Esophagus muscularis mucosa (tissue), 4 donors: Measurements from ENCODE around the gene MAN1B1. TPM values are rescaled to one million over a fixed set of nuclear protein-coding genes. Genes with fewer than 3 reads are reported as not detected.
A peak's percentile ranks its signal among the peaks of the same experiment; 100 is the strongest.

ENCODE experiments used
- DNase-seq: peaks from one replicate; pipeline ENCODE4 v3.0.0-alpha.2; 2017; ENCODE audit errors: extremely low spot score
- H3K27ac ChIP-seq, 4 donors: fragments of 200-600 bp; sonication (generic); replicated peaks in 1 of 4; 1 replicate in 3 of 4; 2 replicates in 1 of 4; pipeline ENCODE4 v1.5.1; 2016 to 2019; ENCODE audit warnings: mild to moderate bottlenecking in 1 of 4
- H3K27me3 ChIP-seq, 4 donors: fragments of 200-600 bp; sonication (generic); one replicate each; pipeline versions ENCODE4 v1.5.1 to v1.6.0; 2016 to 2019
- H3K36me3 ChIP-seq, 4 donors: fragments of 200-600 bp; sonication (generic); one replicate each; pipeline ENCODE4 v1.5.1; 2016 to 2019
- H3K4me1 ChIP-seq, 4 donors: fragments of 200-600 bp; sonication (generic); one replicate each; pipeline ENCODE4 v1.5.1; 2016 to 2019
- H3K4me3 ChIP-seq, 4 donors: fragments of 200-600 bp; sonication (generic); 1 replicate in 2 of 4; 2 replicates in 2 of 4; pipeline ENCODE4 v1.5.1; 2016 to 2019; ENCODE audit warnings: mild to moderate bottlenecking in 4 of 4, moderate library complexity in 1 of 4
- H3K9me3 ChIP-seq, 4 donors: fragments of 200-600 bp; sonication (generic); 1 replicate in 3 of 4; 2 replicates in 1 of 4; pipeline ENCODE4 v1.5.1; 2016 to 2019
- EP300 ChIP-seq: sonication (generic); formaldehyde crosslinking; IDR thresholded peaks from one replicate; pipeline ENCODE4 v1.6.1; 2017; ENCODE audit warnings: antibody characterized with exemption
- POLR2A ChIP-seq: fragments of 450-650 bp; IDR thresholded peaks from one replicate; pipeline ENCODE4 v1.6.1; 2017; ENCODE audit warnings: antibody characterized with exemption, moderate library complexity, mild to moderate bottlenecking, low read depth
- POLR2AphosphoS5 ChIP-seq, 2 donors: sonication (generic); formaldehyde crosslinking; IDR thresholded peaks; one replicate each; pipeline ENCODE4 v1.6.1; 2017; ENCODE audit warnings: antibody characterized with exemption in 2 of 2
- WGBS: methylation state at CpG from one replicate; pipeline ENCODE4 v1.1.5; 2018; 5-methylcytosine and 5-hydroxymethylcytosine counted together
- intact Hi-C: fragments of 100-400 bp; cut with DNase I; formaldehyde crosslinking; loops from one replicate; pipeline ENCODE4 v1.15.1; 2023
- total RNA-seq, 4 donors: library from RNA; depleted of rRNA; stranded (reverse); fragments of >200 nt; gene quantifications; one replicate each; pipeline versions ENCODE4 v1.1.0 to v1.2.1, GENCODE V29; 2016
- TF ChIP-seq, protein P1 (sequence below), 3 experiments: fragments of 200-600 bp in 2 of 3; fragments of 450-650 bp in 1 of 3; sonication (generic) in 2 of 3; IDR thresholded peaks; one replicate each; pipeline ENCODE4 v1.5.1; 2017 to 2019; ENCODE audit warnings: antibody characterized with exemption in 3 of 3, mild to moderate bottlenecking in 2 of 3, moderate library complexity in 1 of 3

The MAN1B1 gene
- total RNA-seq, 4 donors from 2014 or later, result 22.4 to 36.6 (median 27.0) TPM

DNA sequence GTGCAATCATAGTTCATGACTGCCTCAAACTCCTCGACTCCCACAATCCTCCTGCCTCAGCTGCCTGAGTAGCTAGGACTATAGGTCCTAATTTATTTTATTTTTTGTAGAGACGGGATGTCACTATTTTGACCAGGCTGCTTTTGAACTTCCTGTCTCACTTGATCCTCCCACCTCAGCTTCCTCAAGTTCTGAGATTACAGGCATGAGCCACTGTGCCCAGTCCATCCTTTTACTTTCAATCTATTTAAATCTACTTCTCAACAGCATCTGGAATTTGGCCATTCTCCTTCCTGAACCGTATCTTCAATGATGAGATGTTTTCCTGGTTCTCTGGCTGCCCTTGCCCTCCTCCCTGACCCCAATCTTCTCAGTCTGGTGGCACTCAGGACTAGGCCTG lies 40.0 kb downstream of the MAN1B1 start:
- Histone ChIP-seq H3K4me1 (peaks cover 17 to 38% (median 32%) of the 10 kb centered on the region in 4 donors), H3K9me3 (peaks cover 0 to 11% (median 6%) of the 10 kb centered on the region in 4 donors), H3K27ac (peak overlapping the region in 2 of 4 donors; percentile 29 to 30), H3K36me3 (no peaks in the 10 kb centered on the region), H3K4me3 (no peak overlapping the region), H3K27me3 (peaks cover 0 to 18% (median 3%) of the 10 kb centered on the region in 4 donors)
- no peak for TF ChIP-seq POLR2AphosphoS5 (IDR thresholded peaks at IDR 0.05)
- no peak for TF ChIP-seq POLR2A
- no peak for TF ChIP-seq EP300
- TF ChIP-seq, protein P1, sequence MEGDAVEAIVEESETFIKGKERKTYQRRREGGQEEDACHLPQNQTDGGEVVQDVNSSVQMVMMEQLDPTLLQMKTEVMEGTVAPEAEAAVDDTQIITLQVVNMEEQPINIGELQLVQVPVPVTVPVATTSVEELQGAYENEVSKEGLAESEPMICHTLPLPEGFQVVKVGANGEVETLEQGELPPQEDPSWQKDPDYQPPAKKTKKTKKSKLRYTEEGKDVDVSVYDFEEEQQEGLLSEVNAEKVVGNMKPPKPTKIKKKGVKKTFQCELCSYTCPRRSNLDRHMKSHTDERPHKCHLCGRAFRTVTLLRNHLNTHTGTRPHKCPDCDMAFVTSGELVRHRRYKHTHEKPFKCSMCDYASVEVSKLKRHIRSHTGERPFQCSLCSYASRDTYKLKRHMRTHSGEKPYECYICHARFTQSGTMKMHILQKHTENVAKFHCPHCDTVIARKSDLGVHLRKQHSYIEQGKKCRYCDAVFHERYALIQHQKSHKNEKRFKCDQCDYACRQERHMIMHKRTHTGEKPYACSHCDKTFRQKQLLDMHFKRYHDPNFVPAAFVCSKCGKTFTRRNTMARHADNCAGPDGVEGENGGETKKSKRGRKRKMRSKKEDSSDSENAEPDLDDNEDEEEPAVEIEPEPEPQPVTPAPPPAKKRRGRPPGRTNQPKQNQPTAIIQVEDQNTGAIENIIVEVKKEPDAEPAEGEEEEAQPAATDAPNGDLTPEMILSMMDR (IDR thresholded peaks at IDR 0.05), result no peak
- WGBS, result 57% methylated on average over 3 of the region's 3 CpGs
- intact Hi-C loops, result no loop called here
- DNase-seq, result no peak

DNA sequence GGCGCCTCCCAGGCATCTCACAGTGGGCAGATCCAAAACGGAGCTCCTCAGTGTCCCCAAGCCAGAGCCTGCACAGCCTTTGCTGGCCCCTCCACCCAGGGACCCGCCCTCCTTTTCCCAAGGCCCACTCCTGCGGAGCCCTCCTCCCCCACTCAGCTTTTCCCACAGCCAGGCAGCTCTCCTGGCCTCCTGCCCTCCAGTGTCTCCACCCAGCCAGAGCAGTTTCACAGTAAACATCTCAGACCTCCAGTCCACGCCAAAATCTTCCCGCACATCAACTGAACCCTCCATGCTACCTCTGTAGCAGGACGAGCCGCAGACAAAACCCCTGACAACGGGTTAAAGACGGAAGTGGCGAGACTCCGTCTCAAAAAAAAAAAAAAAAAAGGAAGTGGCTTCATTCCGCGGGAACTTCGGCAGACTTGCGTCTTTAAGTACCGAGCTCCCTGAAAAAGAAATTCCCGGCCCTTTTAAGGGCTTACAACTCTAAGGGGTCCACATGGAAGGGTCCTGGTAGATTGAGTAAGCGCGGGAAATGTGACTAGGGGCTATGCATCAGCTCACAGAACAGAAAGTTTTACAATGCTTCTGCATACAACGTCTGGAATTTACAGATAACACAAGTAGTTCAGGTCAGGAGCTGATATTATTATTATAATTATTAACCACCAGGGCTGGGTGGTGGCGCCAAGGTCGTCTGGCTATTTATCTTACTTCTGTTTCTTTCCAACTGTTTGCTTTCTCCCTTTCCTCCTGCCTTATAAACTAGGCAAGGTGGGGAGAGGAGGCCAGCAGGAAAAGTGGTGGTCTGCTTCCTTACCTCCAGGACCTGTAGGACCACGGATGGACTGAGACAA lies 40.7 kb downstream of the MAN1B1 start:
- TF ChIP-seq, protein P1 (IDR thresholded peaks at IDR 0.05), result no peak
- no peak for TF ChIP-seq POLR2A
- TF ChIP-seq POLR2AphosphoS5 (IDR thresholded peaks at IDR 0.05), result no peak
- no peak for TF ChIP-seq EP300
- DNase-seq, result no peak
- peak overlapping the region in 2 of 4 donors; percentile 29 to 30 for H3K27ac ChIP-seq
- H3K27me3 ChIP-seq, result peaks cover 0 to 25% (median 3%) of the 10 kb centered on the region in 4 donors
- intact Hi-C loops, result no loop called here
- no peaks in the 10 kb centered on the region for H3K36me3 ChIP-seq
- peaks cover 17 to 38% (median 32%) of the 10 kb centered on the region in 4 donors for H3K4me1 ChIP-seq
- peak overlapping the region in 3 of 4 donors; percentile 19 to 43 (median 30) for H3K4me3 ChIP-seq
- WGBS, result 61% methylated on average over 24 of the region's 24 CpGs
- peaks cover 0 to 14% (median 6%) of the 10 kb centered on the region in 4 donors for H3K9me3 ChIP-seq

DNA sequence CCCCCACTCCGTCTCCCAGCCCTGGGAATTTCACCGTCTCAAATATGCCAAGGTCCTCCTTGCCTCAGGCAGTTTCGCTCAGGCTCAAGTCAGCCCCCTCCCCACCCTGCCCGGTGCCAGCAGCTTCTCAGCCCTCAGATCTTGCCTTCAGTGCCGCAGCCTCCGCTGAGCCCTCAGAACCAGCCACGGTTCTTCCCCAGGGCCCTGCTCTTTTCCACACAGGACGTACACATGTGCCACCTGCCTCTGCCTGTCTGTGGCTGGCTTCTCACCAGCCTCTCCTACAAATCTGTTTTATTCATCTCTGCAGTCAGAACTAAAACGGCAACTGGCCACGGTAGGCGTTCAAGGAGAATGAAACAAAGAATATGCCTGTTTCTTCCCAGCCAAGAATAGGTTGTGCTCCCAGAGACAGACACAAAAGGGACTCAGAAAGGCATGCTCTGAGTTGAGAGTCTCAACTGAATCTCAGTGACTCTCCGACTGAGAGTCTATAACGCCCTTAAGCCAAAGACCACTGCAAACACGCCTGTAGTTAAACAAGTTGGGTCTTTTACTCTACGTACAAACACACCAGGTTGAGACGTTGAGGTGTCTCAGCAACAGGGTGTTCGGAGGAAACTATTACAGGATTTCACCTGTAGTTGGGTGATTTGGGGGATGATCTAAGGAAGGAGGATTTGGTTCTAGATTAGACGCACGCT lies 41.5 kb downstream of the MAN1B1 start:
- Histone ChIP-seq H3K27ac (no peak overlapping the region), H3K36me3 (no peaks in the 10 kb centered on the region), H3K9me3 (peaks cover 0 to 14% (median 6%) of the 10 kb centered on the region in 4 donors), H3K27me3 (peaks cover 0 to 31% (median 3%) of the 10 kb centered on the region in 4 donors), H3K4me3 (peak overlapping the region in 2 of 4 donors; percentile 63 to 66), H3K4me1 (peaks cover 17 to 38% (median 32%) of the 10 kb centered on the region in 4 donors)
- TF ChIP-seq, protein P1 (IDR thresholded peaks at IDR 0.05), result no peak
- no peak for TF ChIP-seq POLR2AphosphoS5 (IDR thresholded peaks at IDR 0.05)
- no peak for TF ChIP-seq EP300
- TF ChIP-seq POLR2A, result no peak
- WGBS, result 70% methylated on average over 19 of the region's 19 CpGs
- no peak for DNase-seq
- intact Hi-C loops, result no loop called here

DNA sequence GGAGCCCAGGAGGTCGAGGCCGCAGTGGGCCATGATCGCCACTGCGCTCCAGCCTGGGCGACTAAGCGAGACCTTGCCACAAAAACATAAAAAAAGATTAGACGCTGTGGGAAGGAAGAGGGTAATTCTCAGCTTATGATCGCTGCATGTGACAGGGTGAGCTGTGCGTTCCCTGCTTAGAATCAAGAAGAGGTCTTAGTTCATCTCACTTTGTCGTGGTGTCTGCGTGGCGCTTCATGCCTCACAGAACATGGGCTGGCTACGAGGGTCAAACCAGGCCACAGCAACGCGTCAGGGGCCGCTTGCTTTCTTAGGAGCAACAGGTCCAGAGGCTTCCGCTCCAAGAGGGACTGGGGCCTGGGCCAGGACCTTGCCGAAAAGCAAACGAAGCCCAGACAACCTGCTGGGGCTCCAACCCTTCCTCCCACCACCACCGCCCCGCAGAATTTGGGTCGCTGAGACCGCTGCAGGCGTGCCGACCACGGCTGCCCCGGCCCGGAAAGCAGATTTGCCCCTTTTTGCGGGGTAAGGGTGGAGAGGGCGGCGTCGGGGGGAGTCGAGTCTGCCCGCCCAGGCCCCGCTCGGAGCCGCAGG lies 42.2 kb downstream of the MAN1B1 start:
- Histone ChIP-seq H3K27me3 (peaks cover 0 to 38% (median 5%) of the 10 kb centered on the region in 4 donors), H3K27ac (peak overlapping the region; percentile 54 to 76 (median 62)), H3K4me1 (peaks cover 17 to 38% (median 32%) of the 10 kb centered on the region in 4 donors), H3K4me3 (peak overlapping the region; percentile 63 to 73 (median 67)), H3K36me3 (no peaks in the 10 kb centered on the region), H3K9me3 (peaks cover 0 to 14% (median 6%) of the 10 kb centered on the region in 4 donors)
- no peak for DNase-seq
- 37% methylated on average over 26 of the region's 37 CpGs for WGBS
- TF ChIP-seq POLR2AphosphoS5 (IDR thresholded peaks at IDR 0.05) (no peak), EP300 (no peak), POLR2A (no peak)
- TF ChIP-seq, protein P1 (IDR thresholded peaks at IDR 0.05), result no peak
- intact Hi-C loops, result no loop called here
